Activated B cell treated with CpG ODN at 0.5 μM for 24 hours (primary cell): ENCODE results near the gene NXPE1. TPM values are rescaled to one million over a fixed set of nuclear protein-coding genes. Genes with fewer than 3 reads are reported as not detected.

Source experiments
- ATAC-seq: fragments of 200-7000 bp; cut with Tn5 transposase; one replicate; pipeline ENCODE4 v1.10.0; 2021; ENCODE audit warnings: low read depth, mild to moderate bottlenecking, moderate library complexity
- CTCF ChIA-PET: fragments of 350-600 bp; sonication (Branson Sonifier 250); formaldehyde crosslinking; loops from one replicate; lab custom pipeline; 2021; ENCODE audit warnings: antibody characterized with exemption; lab: Charles Lee
- POLR2A ChIA-PET: fragments of 350-600 bp; sonication (Branson Sonifier 250); formaldehyde crosslinking; loops from one replicate; lab custom pipeline; 2021; ENCODE audit warnings: antibody characterized with exemption; lab: Charles Lee
- DNase-seq: peaks from one replicate; pipeline ENCODE4 v3.0.0; 2022
- H3K27ac Mint-ChIP-seq: one replicate; pipeline ENCODE4 v1.8.0; 2020; ENCODE audit warnings: mixed read lengths
- H3K27me3 Mint-ChIP-seq: one replicate; pipeline ENCODE4 v1.8.0; 2021; ENCODE audit warnings: mixed read lengths
- H3K36me3 Mint-ChIP-seq: one replicate; pipeline ENCODE4 v1.8.0; 2021; ENCODE audit warnings: low read depth, mixed read lengths
- H3K4me1 Mint-ChIP-seq: one replicate; pipeline ENCODE4 v1.8.0; 2021; ENCODE audit warnings: mixed read lengths
- H3K4me3 Mint-ChIP-seq: one replicate; pipeline ENCODE4 v1.8.0; 2020; ENCODE audit warnings: mild to moderate bottlenecking, mixed read lengths
- H3K9me3 Mint-ChIP-seq: one replicate; pipeline ENCODE4 v1.8.0; 2020; ENCODE audit warnings: mixed read lengths
- intact Hi-C: fragments of 100-400 bp; cut with micrococcal nuclease; formaldehyde crosslinking; loops from one replicate; pipeline ENCODE4 v1.15.1; 2024
- total RNA-seq: library from RNA; stranded (reverse); gene quantifications from 2 replicates; pipeline ENCODE4 v1.2.3, GENCODE V29; 2022
- TF ChIP-seq, protein P1 (sequence below): fragments of 200-600 bp; IDR thresholded peaks from one replicate; pipeline ENCODE4 v1.8.0; 2022; ENCODE audit warnings: antibody characterized with exemption, mild to moderate bottlenecking

Gene NXPE1
- total RNA-seq, 1 donor from 2014 or later = not detected

- no peaks in the 10 kb centered on the region for H3K9me3 Mint-ChIP-seq
- H3K27ac Mint-ChIP-seq = no peak overlapping the region
- TF ChIP-seq, protein P1, sequence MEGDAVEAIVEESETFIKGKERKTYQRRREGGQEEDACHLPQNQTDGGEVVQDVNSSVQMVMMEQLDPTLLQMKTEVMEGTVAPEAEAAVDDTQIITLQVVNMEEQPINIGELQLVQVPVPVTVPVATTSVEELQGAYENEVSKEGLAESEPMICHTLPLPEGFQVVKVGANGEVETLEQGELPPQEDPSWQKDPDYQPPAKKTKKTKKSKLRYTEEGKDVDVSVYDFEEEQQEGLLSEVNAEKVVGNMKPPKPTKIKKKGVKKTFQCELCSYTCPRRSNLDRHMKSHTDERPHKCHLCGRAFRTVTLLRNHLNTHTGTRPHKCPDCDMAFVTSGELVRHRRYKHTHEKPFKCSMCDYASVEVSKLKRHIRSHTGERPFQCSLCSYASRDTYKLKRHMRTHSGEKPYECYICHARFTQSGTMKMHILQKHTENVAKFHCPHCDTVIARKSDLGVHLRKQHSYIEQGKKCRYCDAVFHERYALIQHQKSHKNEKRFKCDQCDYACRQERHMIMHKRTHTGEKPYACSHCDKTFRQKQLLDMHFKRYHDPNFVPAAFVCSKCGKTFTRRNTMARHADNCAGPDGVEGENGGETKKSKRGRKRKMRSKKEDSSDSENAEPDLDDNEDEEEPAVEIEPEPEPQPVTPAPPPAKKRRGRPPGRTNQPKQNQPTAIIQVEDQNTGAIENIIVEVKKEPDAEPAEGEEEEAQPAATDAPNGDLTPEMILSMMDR = no peak
- ChIA-PET POLR2A (no interaction called here), CTCF (no interaction called here)
- H3K4me3 Mint-ChIP-seq = no peak overlapping the region
- no peaks in the 10 kb centered on the region for H3K4me1 Mint-ChIP-seq
- intact Hi-C loops = no loop called here
- H3K36me3 Mint-ChIP-seq = no peaks in the 10 kb centered on the region
- no peak for DNase-seq
- no peak for ATAC-seq
- no peaks in the 10 kb centered on the region for H3K27me3 Mint-ChIP-seq
Observed at GRCh38 chr11:114598461-114598860, 38.8 kb upstream of the NXPE1 start.

DNA sequence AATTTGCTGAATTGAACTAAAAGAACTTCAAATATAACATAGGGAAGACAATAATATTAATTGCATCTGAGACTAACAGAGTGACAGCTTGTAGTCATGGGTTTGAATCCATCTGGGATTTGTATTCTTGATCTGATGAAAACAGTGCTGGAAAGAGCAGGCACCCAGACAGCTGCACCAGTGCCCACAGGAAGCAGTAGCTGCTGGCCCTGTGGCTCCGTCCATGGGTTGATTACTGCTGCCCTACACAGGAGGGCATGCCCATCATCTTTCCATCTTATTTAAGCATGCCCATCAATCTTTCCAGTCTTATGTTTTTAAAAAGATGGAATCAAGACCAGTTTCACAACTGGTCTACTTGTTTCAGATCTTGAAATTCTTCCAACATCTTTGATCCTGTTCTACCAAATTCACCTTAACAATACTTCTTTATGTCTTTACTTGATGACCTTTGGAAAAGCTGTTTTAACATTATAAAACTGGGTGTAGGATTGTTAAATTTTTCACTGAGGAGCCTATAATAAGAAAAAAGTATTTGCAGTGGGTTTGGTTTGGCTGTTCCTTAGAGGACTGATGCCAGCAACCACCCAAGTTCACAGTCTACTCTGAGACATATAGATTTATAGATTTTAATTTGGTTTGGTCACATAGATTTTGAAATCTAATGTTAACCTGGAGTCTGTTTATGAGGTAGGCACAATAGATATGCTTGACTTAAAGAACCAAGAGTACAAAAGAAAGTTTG, 36.7 kb upstream of the NXPE1 start:
- intact Hi-C loops = no loop called here
- TF ChIP-seq, protein P1 = no peak
- no peaks in the 10 kb centered on the region for H3K9me3 Mint-ChIP-seq
- ChIA-PET CTCF (no interaction called here), POLR2A (no interaction called here)
- H3K27me3 Mint-ChIP-seq = no peaks in the 10 kb centered on the region
- H3K4me1 Mint-ChIP-seq = no peaks in the 10 kb centered on the region
- ATAC-seq (no peak), DNase-seq (no peak)
- no peak overlapping the region for H3K27ac Mint-ChIP-seq
- no peaks in the 10 kb centered on the region for H3K36me3 Mint-ChIP-seq
- no peak overlapping the region for H3K4me3 Mint-ChIP-seq

- POLR2A ChIA-PET = no interaction called here
- ATAC-seq (no peak), DNase-seq (no peak)
- TF ChIP-seq, protein P1 = no peak
- Mint-ChIP-seq H3K9me3 (no peaks in the 10 kb centered on the region), H3K36me3 (no peaks in the 10 kb centered on the region), H3K4me1 (no peaks in the 10 kb centered on the region), H3K27me3 (no peaks in the 10 kb centered on the region), H3K27ac (no peak within 1 kb of the TSS), H3K4me3 (no peak within 1 kb of the TSS)
- CTCF ChIA-PET = no interaction called here
- intact Hi-C loops = no loop called here
Observed at GRCh38 chr11:114595571-114595970, 35.9 kb upstream of the NXPE1 start, which contains the start of gene NXPE4. TSS of gene NXPE4 (minus strand) at chr11:114595786. CDS start at chr11:114594759, 1,027 bp downstream.

DNA sequence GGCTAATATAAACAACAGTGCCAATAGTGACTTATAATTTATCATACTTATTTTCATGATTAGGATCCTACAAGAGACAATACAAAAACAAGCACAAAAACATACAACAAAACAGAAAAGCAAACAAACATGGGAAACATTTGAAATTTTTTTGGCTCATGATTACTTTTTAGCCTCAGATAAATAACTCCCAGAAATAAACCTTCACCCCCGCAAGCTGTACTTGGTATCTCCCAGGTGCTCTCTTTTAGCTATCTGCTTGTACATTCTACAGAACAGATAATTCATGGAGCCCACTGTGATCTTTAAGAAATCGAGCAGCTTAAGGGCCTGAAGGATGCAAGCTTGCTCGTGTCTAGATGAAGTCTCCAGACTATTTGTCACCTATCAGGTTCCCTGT, 35.0 kb upstream of the NXPE1 start:
- intact Hi-C loops = no loop called here
- no peaks in the 10 kb centered on the region for H3K9me3 Mint-ChIP-seq
- no peak for ATAC-seq

DNA sequence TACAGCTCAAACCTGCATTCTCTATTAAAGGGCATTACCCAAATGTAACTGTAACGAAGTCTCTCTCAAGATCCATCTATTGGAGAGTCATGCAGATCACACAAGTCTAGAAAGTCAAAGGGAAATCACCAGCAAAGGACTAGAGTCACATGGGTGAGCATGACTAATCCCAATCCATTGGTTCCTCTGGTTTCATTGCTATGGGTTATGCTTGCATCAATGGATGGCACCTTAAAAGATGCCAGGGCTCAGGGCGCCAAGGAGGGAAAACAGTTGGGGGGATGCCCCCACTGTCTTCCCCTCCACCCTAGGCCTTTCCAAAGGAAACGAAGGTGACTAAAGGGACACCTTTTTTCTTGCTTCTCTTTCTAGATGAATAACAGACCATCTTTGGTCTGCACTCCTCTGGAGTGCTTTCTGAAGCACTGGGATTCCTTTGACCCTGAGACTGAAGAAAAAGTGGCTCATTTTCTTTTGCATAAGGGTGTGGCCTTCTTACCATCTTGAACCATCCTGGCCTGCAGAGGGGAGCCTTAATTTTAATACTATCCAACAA, 27.8 kb upstream of the NXPE1 start:
- no peaks in the 10 kb centered on the region for H3K4me1 Mint-ChIP-seq
- intact Hi-C loops = no loop called here
- peaks cover 2% of the 10 kb centered on the region for H3K36me3 Mint-ChIP-seq
- H3K27me3 Mint-ChIP-seq = no peaks in the 10 kb centered on the region
- TF ChIP-seq, protein P1 = no peak
- peaks cover 17% of the 10 kb centered on the region for H3K9me3 Mint-ChIP-seq
- no peak for DNase-seq
- ChIA-PET POLR2A (no interaction called here), CTCF (no interaction called here)
- no peak overlapping the region for H3K4me3 Mint-ChIP-seq
- H3K27ac Mint-ChIP-seq = no peak overlapping the region
- ATAC-seq = no peak

More for the DNA sequence above, 35.0 kb upstream of the NXPE1 start:
- POLR2A ChIA-PET = no interaction called here
- no peak overlapping the region for H3K27ac Mint-ChIP-seq
- CTCF ChIA-PET = no interaction called here
- no peaks in the 10 kb centered on the region for H3K36me3 Mint-ChIP-seq
- no peaks in the 10 kb centered on the region for H3K4me1 Mint-ChIP-seq
- no peaks in the 10 kb centered on the region for H3K27me3 Mint-ChIP-seq
- TF ChIP-seq, protein P1 = no peak
- DNase-seq = no peak
- H3K4me3 Mint-ChIP-seq = no peak overlapping the region
